Heart right ventricle (tissue), 16 donors: ENCODE results near the gene NCAM2. TPM values are rescaled to one million over a fixed set of nuclear protein-coding genes. Genes with fewer than 3 reads are reported as not detected.
A peak's percentile ranks its signal among the peaks of the same experiment; 100 is the strongest.

ENCODE experiments used
- ATAC-seq, 8 donors: fragments of 200-7000 bp; cut with Tn5 transposase; one replicate each; pipeline ENCODE4 v1.9.1; 2020; ENCODE audit warnings: mild to moderate bottlenecking in 8 of 8, moderate library complexity in 8 of 8, moderate number of reproducible peaks in 1 of 8
- DNase-seq, 2 donors: peaks; one replicate each; pipeline ENCODE4 v3.0.0-alpha.2; 2020
- H3K27ac ChIP-seq, 10 donors: fragments of 200-600 bp; sonication (generic) in 2 of 10; one replicate each; pipeline versions ENCODE4 v1.5.0 to v1.8.0; 2020 to 2022; ENCODE audit warnings: mild to moderate bottlenecking in 3 of 10
- H3K27me3 ChIP-seq, 7 donors: fragments of 200-600 bp; one replicate each; pipeline ENCODE4 v1.8.0; 2021 to 2022; ENCODE audit warnings: mild to moderate bottlenecking in 2 of 7
- H3K36me3 ChIP-seq, 9 donors: fragments of 200-600 bp; sonication (generic) in 1 of 9; one replicate each; pipeline versions ENCODE4 v1.5.0 to v1.8.0; 2020 to 2022; ENCODE audit warnings: mild to moderate bottlenecking in 2 of 9
- H3K4me1 ChIP-seq, 9 donors: fragments of 200-600 bp; sonication (generic) in 1 of 9; one replicate each; pipeline versions ENCODE4 v1.5.0 to v1.8.0; 2020 to 2022; ENCODE audit warnings: mild to moderate bottlenecking in 4 of 9
- H3K4me3 ChIP-seq, 10 donors: fragments of 200-600 bp; sonication (generic) in 2 of 10; one replicate each; pipeline versions ENCODE4 v1.5.0 to v1.8.0; 2020 to 2022; ENCODE audit warnings: mild to moderate bottlenecking in 7 of 10, moderate library complexity in 2 of 10
- H3K9me3 ChIP-seq, 11 donors: fragments of 200-600 bp in 10 of 11; sonication (generic) in 2 of 11; one replicate each; pipeline versions ENCODE4 v1.5.0 to v1.8.0; 2013 to 2022; ENCODE audit warnings: mild to moderate bottlenecking in 2 of 11, control low read depth in 1 of 11, moderate library complexity in 1 of 11
- WGBS, 2 donors: extraction: QIAGEN DNeasy Blood & Tissue Kit; methylation state at CpG; one replicate each; pipeline ENCODE4 v1.1.7; 2013; ENCODE audit warnings: inconsistent platforms in 1 of 2; 5-methylcytosine and 5-hydroxymethylcytosine counted together
- intact Hi-C, 10 donors: fragments of 100-400 bp; cut with DNase I; formaldehyde crosslinking; loops; one replicate each; pipeline versions ENCODE4 v1.11.1 to v1.14.2; 2022
- polyA plus RNA-seq, 2 donors: library from polyadenylated mRNA; stranded (reverse); fragments of 200-250 nt; gene quantifications; one replicate each; pipeline ENCODE4 v1.2.3, GENCODE V29; 2013
- total RNA-seq, 10 donors: library from RNA; stranded (reverse); fragmentation: NEBNext Ultra II Directional in 3 of 10; extraction: Animal tissue kit (Norgen Biotek cat#: 25700) in 3 of 10; gene quantifications; one replicate each; pipeline versions ENCODE4 v1.2.1 to v1.2.4, GENCODE V29; 2021 to 2023
- TF ChIP-seq, protein P1 (sequence below), 9 donors: fragments of 200-600 bp; sonication (generic) in 2 of 9; IDR thresholded peaks; one replicate each; pipeline versions ENCODE4 v1.5.0 to v1.8.0; 2021 to 2022; ENCODE audit warnings: antibody characterized with exemption in 9 of 9, mild to moderate bottlenecking in 5 of 9, moderate library complexity in 1 of 9
- donor health status: Arrhythmogenic right ventricular cardiomyopathy.
- donor health status: ischemic (EF 13 %, LVEDD 7.1; RV severe dilation, severe dysfunction).
- donor health status: healthy with polysubstance abuse.
- donor health status: DM: no; HTN: yes; CAD: no.
- donor health status: DM: no; HTN: no; CAD: no.
- donor health status: ischemic (EF 25% LVEDD 6.9; RV normal size, moderate dysfunction).
- donor health status: ischemic (EF 25% LVEDD 5.7; RV mildly dilated, moderate dysfunction).
- donor health status: healthy.
- donor health status: DM: yes; HTN: yes; CAD: no.
- donor health status: Ischemic cardiomyopathy.
- donor health status: ischemic (EF 35%, LVEDD 5.7; RV mildly dilated, moderate dysfunction).
- donor health status: nonischemic (EF 11% LVEDD 7.7; RV severe dilation, severe dysfunction).
- donor health status: DM: yes; HTN: yes; CAD: no.
- donor health status: PGD.
- donor health status: ischemic (EF 29% LVEDD 5.4; RV normal size, mild dysfunction).
- donor health status: nonischemic (EF 23%, LVEDD 6.1; RV moderate dilation, normal function).

NCAM2 gene
- total and polyA plus RNA-seq, 12 donors: 0.25 to 8.9 (median 3.1) TPM

DNA sequence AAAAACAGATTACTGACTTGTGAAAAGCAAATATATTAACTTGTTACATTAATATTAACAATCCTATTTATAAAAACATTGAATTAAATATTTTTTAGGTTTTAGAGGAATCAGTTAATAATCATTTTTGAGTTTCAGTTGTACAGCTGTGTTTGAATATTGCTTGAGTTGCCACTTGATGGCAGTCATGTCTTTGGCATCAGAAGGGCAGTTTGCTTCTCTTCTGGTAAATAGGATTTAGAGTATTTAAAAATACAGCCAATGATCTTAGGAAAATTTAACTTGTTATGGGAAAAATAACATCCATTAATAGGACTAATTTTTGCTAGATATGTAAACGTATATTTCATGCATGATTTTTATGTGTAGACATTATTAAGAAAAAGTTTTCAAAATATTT lies 234.1 kb downstream of the NCAM2 start:
- intact Hi-C loops: loop anchor here in 1 of 10 donors (10.0 kb wide), 1 partner anchor 1562 kb away; no protein-coding TSS in a partner anchor
- 6% methylated on average over 1 of the region's 1 CpG for WGBS, 2 donors

DNA sequence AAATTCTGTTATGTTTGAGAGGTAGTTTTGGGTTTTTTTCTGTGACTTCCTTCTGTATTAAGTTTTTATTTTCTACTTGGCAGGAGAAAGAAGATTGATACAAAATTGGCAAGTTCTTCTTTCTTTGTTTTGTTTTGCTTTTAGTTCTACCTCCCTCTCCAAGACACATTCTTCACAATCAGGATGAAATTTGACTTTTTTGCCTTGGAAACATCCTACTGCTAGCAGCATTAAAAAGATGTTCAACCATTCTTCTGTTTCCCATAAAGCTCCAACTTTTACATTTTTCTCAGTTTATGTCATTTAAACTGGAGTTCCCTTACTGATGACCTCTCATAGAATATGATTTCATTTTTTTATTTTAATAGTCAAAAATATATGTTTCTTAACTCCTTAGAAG lies 234.8 kb downstream of the NCAM2 start:
- DNase-seq (no peak), ATAC-seq (no peak)
- H3K36me3 ChIP-seq: no peaks in the 10 kb centered on the region
- no peaks in the 10 kb centered on the region for H3K9me3 ChIP-seq
- TF ChIP-seq, protein P1, sequence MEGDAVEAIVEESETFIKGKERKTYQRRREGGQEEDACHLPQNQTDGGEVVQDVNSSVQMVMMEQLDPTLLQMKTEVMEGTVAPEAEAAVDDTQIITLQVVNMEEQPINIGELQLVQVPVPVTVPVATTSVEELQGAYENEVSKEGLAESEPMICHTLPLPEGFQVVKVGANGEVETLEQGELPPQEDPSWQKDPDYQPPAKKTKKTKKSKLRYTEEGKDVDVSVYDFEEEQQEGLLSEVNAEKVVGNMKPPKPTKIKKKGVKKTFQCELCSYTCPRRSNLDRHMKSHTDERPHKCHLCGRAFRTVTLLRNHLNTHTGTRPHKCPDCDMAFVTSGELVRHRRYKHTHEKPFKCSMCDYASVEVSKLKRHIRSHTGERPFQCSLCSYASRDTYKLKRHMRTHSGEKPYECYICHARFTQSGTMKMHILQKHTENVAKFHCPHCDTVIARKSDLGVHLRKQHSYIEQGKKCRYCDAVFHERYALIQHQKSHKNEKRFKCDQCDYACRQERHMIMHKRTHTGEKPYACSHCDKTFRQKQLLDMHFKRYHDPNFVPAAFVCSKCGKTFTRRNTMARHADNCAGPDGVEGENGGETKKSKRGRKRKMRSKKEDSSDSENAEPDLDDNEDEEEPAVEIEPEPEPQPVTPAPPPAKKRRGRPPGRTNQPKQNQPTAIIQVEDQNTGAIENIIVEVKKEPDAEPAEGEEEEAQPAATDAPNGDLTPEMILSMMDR (IDR thresholded peaks at IDR 0.05): no peak
- H3K27me3 ChIP-seq: no peaks in the 10 kb centered on the region
- H3K27ac ChIP-seq: no peak overlapping the region
- H3K4me3 ChIP-seq: no peak overlapping the region
- intact Hi-C loops: loop anchor here in 1 of 10 donors (10.0 kb wide), 1 partner anchor 1562 kb away; no protein-coding TSS in a partner anchor
- H3K4me1 ChIP-seq: no peaks in the 10 kb centered on the region

More for the DNA sequence above, 234.1 kb downstream of the NCAM2 start:
- Histone ChIP-seq H3K27ac (no peak overlapping the region), H3K4me1 (no peaks in the 10 kb centered on the region), H3K4me3 (no peak overlapping the region), H3K9me3 (no peaks in the 10 kb centered on the region), H3K27me3 (no peaks in the 10 kb centered on the region), H3K36me3 (no peaks in the 10 kb centered on the region)
- DNase-seq (no peak), ATAC-seq (no peak)
- TF ChIP-seq, protein P1 (IDR thresholded peaks at IDR 0.05): peak in 7 of 9 donors; percentile 30 to 56 (median 37)

DNA sequence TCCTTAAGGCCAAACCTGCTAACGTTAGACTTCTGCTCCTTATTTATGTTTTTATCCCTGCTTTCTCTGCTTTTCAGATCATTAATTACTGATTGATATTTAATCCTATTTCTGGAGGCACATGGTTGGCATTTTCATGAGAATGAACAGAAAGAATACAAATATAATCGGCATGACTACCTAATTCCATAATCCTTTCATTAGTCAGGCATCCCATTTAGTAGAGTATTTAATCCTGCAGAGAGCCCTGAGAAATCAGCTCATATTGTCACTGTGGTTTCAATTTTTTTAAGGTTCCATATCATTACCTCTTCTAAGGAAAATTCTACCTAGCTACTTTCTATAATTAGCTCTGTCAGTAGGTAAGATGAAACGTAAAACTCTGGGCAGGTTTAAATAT lies 238.8 kb downstream of the NCAM2 start:
- H3K36me3 ChIP-seq: no peaks in the 10 kb centered on the region
- no peaks in the 10 kb centered on the region for H3K27me3 ChIP-seq
- no peaks in the 10 kb centered on the region for H3K9me3 ChIP-seq
- no peak for ATAC-seq
- TF ChIP-seq, protein P1 (IDR thresholded peaks at IDR 0.05): no peak
- no peak overlapping the region for H3K4me3 ChIP-seq
- 65 to 69% methylated on average over 3 of the region's 3 CpGs for WGBS, 2 donors
- no peak overlapping the region for H3K27ac ChIP-seq
- no peak for DNase-seq
- intact Hi-C loops: loop anchor here in 1 of 10 donors (10.0 kb wide), 1 partner anchor 1558 kb away; no protein-coding TSS in a partner anchor
- H3K4me1 ChIP-seq: no peaks in the 10 kb centered on the region

DNA sequence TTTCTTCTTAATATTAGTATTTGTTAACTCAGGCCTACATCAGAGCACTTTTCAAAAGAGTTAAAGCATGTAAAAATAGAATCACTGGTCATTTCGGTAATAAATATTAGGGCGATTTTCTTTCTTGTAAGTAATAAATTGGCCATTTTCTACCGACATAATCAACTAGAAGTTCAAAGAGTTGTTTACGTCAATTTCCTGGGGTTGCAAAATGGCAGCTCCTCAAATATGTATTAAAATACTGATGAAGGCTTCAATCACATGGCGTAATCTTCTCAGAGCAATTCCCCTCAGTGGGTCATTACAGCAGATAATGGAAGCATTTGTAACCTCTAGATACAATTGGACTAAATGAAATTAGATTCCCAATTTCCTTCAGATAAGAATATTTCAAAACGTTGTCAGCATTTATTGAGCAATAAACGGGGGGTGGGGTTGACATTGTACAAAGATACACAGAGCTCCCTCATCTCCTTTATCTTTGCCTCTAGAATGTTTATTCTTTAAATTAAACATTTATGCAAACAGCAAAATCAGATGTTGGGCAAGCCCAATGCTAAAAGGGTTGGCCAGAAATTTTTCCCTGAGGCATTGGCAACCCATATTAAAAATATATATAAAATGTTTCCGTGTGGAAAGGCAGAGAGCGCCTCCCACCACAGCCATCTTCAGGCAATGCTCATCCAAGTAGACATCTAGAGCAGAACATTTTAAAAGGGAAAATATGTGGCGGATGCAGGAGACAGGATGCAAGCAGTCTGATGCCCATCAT lies 240.6 kb downstream of the NCAM2 start:
- Histone ChIP-seq H3K4me1 (no peaks in the 10 kb centered on the region), H3K27ac (no peak overlapping the region), H3K27me3 (no peaks in the 10 kb centered on the region), H3K9me3 (no peaks in the 10 kb centered on the region), H3K4me3 (no peak overlapping the region), H3K36me3 (no peaks in the 10 kb centered on the region)
- 82 to 85% methylated on average over 10 of the region's 10 CpGs for WGBS, 2 donors
- ATAC-seq (no peak), DNase-seq (no peak)
- intact Hi-C loops: loop anchor here in 1 of 10 donors (10.0 kb wide), 1 partner anchor 1556 kb away; no protein-coding TSS in a partner anchor
- TF ChIP-seq, protein P1 (IDR thresholded peaks at IDR 0.05): no peak
